HepG2 (cell line): ENCODE measurements around the gene ANKRD55. TPM values are rescaled to one million over a fixed set of nuclear protein-coding genes. Genes with fewer than 3 reads are reported as not detected.

ENCODE experiments used
- ELF1 ChIP-seq: sonication (generic); formaldehyde crosslinking; IDR thresholded peaks from 2 replicates; pipeline ENCODE4 v1.4.0; 2020; ENCODE audit warnings: missing genetic modification reagents
- FOXA1 ChIP-seq, 2 experiments: fragments of 450-650 bp in 1 of 2; sonication (generic) in 1 of 2; formaldehyde crosslinking in 1 of 2; IDR thresholded peaks; 2 replicates each; pipeline versions ENCODE4 v1.4.0 to v1.6.1; 2016 to 2020; ENCODE audit warnings: missing genetic modification reagents in 1 of 2
- GABPB1 ChIP-seq: IDR thresholded peaks from 2 replicates; pipeline ENCODE4 v1.6.1; 2016; ENCODE audit warnings: mild to moderate bottlenecking, missing genetic modification reagents, moderate library complexity, missing compliant biosample characterization
- JUND ChIP-seq: sonication (generic); formaldehyde crosslinking; IDR thresholded peaks from 2 replicates; pipeline ENCODE4 v1.8.0; 2022; ENCODE audit warnings: mild to moderate bottlenecking, missing genetic modification reagents
- PCBP1 ChIP-seq: fragments of 200-400 bp; formaldehyde crosslinking; IDR thresholded peaks from 2 replicates; pipeline ENCODE4 v1.6.1; 2017; ENCODE audit warnings: mild to moderate bottlenecking, low read depth, low read length, borderline replicate concordance
- PRDM10 ChIP-seq: sonication (generic); formaldehyde crosslinking; IDR thresholded peaks from 2 replicates; pipeline ENCODE4 v1.4.0; 2020; ENCODE audit warnings: low read depth, missing genetic modification reagents
- RCOR2 ChIP-seq: IDR thresholded peaks from 2 replicates; pipeline ENCODE4 v1.6.1; 2016; ENCODE audit warnings: missing biosample characterization, missing genetic modification reagents
- SAP130 ChIP-seq: IDR thresholded peaks from 2 replicates; pipeline ENCODE4 v1.6.1; 2016; ENCODE audit warnings: low read depth
- SIN3B ChIP-seq: fragments of 150-350 bp; IDR thresholded peaks from 2 replicates; pipeline ENCODE4 v1.6.1; 2014; ENCODE audit warnings: low read length
- SOX13 ChIP-seq, 3 experiments: fragments of 450-650 bp in 1 of 3; sonication (generic) in 1 of 3; formaldehyde crosslinking in 1 of 3; IDR thresholded peaks in 2 of 3; conservative IDR thresholded peaks in 1 of 3; 2 replicates each; pipeline versions ENCODE4 v1.5.0 to v1.6.1; 2016 to 2020; ENCODE audit warnings: antibody characterized with exemption in 1 of 3, mild to moderate bottlenecking in 1 of 3, missing compliant biosample characterization in 1 of 3, missing genetic modification reagents in 1 of 3, moderate library complexity in 1 of 3
- SOX6 ChIP-seq, 2 experiments: fragments of 450-650 bp in 1 of 2; sonication (generic) in 1 of 2; formaldehyde crosslinking in 1 of 2; IDR thresholded peaks; 2 replicates each; pipeline versions ENCODE4 v1.4.0 to v1.6.1; 2017 to 2020; ENCODE audit warnings: antibody characterized with exemption in 1 of 2, mild to moderate bottlenecking in 1 of 2, missing genetic modification reagents in 1 of 2
- SP5 ChIP-seq: IDR thresholded peaks from 2 replicates; pipeline ENCODE4 v1.6.1; 2016; ENCODE audit warnings: low read depth, borderline replicate concordance
- SRSF9 ChIP-seq: fragments of 200-400 bp; formaldehyde crosslinking; IDR thresholded peaks from 2 replicates; pipeline ENCODE4 v1.6.1; 2018; ENCODE audit warnings: borderline replicate concordance, mild to moderate bottlenecking, low read depth, low read length; ENCODE audit not compliant: insufficient read depth, poor library complexity, severe bottlenecking
- THRA ChIP-seq: sonication (generic); formaldehyde crosslinking; IDR thresholded peaks from 2 replicates; pipeline ENCODE4 v1.4.0; 2020; ENCODE audit warnings: missing genetic modification reagents, borderline replicate concordance
- ZIK1 ChIP-seq: sonication (generic); formaldehyde crosslinking; IDR thresholded peaks from 2 replicates; pipeline ENCODE4 v1.5.0; 2020; ENCODE audit warnings: mild to moderate bottlenecking, low read depth, missing genetic modification reagents, borderline replicate concordance
- ZNF326 ChIP-seq: sonication (generic); formaldehyde crosslinking; IDR thresholded peaks from 2 replicates; pipeline ENCODE4 v1.4.0; 2020; ENCODE audit warnings: missing genetic modification reagents, borderline replicate concordance
- ZNF768 ChIP-seq: sonication (generic); formaldehyde crosslinking; IDR thresholded peaks from 2 replicates; pipeline ENCODE4 v1.4.0; 2020; ENCODE audit warnings: missing genetic modification reagents
- ZNF770 ChIP-seq: sonication (generic); formaldehyde crosslinking; IDR thresholded peaks from 2 replicates; pipeline ENCODE4 v1.5.0; 2020; ENCODE audit warnings: mild to moderate bottlenecking, missing genetic modification reagents
- ZUFSP ChIP-seq: sonication (generic); formaldehyde crosslinking; IDR thresholded peaks from 2 replicates; pipeline ENCODE4 v1.9.0; 2021; ENCODE audit warnings: missing genetic modification reagents, mild to moderate bottlenecking, borderline replicate concordance
- polyA plus RNA-seq, 8 experiments: library from polyadenylated mRNA; depleted of rRNA in 3 of 8; stranded (reverse) in 7 of 8; unstranded in 1 of 8; fragments of >200 nt; fragmentation: Illumina TruSeq in 4 of 8; extraction: Trizol in 4 of 8; gene quantifications; 2 replicates each; pipeline versions ENCODE4 v1.2.1 to v1.2.3, GENCODE V29; 2011 to 2016; ENCODE audit warnings: low read depth in 4 of 8, missing spikeins in 1 of 8, mixed read lengths in 1 of 8; ENCODE audit not compliant: insufficient read depth in 1 of 8
- total RNA-seq, 5 experiments: library from RNA; depleted of rRNA; stranded (reverse); fragments of >200 nt; fragmentation: Illumina TruSeq; extraction: Trizol; gene quantifications; 2 replicates each; pipeline ENCODE4 v1.2.3, GENCODE V29; 2016; ENCODE audit warnings: low read depth in 1 of 5

Gene ANKRD55
- total and polyA plus RNA-seq, 2 of the 13 experiments (the other 11 are each of a cell fraction or from before 2014, with no cell fraction given), result 0.11 to 0.28 TPM

GRCh38 chr5:56123531-56124243 lies 109.4 kb downstream of the ANKRD55 start (continued):
- TF ChIP-seq FOXA1 (IDR thresholded peaks at IDR 0.05), result no peak
- peak; percentile 81 for TF ChIP-seq FOXA1 (CRISPR knock-in tag; IDR thresholded peaks at IDR 0.05)
- peak; percentile 26; the same call in 1 of the 2 replicates for TF ChIP-seq ZNF770 (CRISPR knock-in tag)
- peak; percentile 54; the same call in 1 of the 2 replicates for TF ChIP-seq GABPB1 (CRISPR knock-in tag)
- TF ChIP-seq RCOR2 (CRISPR knock-in tag), result peak; percentile 99
- no peak for TF ChIP-seq ZUFSP (CRISPR knock-in tag)
- TF ChIP-seq ELF1 (CRISPR knock-in tag), result peak; percentile 42; the same call in 1 of the 2 replicates
- peak; percentile 66; the same call in 1 of the 2 replicates for TF ChIP-seq JUND (CRISPR knock-in tag)
- no peak for TF ChIP-seq PCBP1
- 0 out of 2 replicates have a peak, but pooled peaks have one; percentile 40 for TF ChIP-seq ZIK1 (CRISPR knock-in tag)
- TF ChIP-seq SIN3B, result no peak
- no peak for TF ChIP-seq ZNF768 (CRISPR knock-in tag)
- peak; percentile 76 for TF ChIP-seq SOX13 (IDR thresholded peaks at IDR 0.05)
- TF ChIP-seq SOX13 (CRISPR knock-in tag; conservative IDR thresholded peaks at IDR 0.05 in 1 of 2, IDR thresholded peaks at IDR 0.05 in 1 of 2), result peak in 1 of 2 experiments; percentile 96; a peak in 2 of 4 replicates
- peak; percentile 95 for TF ChIP-seq SP5
- peak; percentile 86; the same call in 1 of the 2 replicates for TF ChIP-seq THRA (CRISPR knock-in tag)
- TF ChIP-seq PRDM10, result peak; percentile 84
- TF ChIP-seq SOX6 (IDR thresholded peaks at IDR 0.05), result no peak
- peak; percentile 98 for TF ChIP-seq SOX6 (CRISPR knock-in tag; IDR thresholded peaks at IDR 0.05)
- no peak for TF ChIP-seq ZNF326 (CRISPR knock-in tag)
- peak; percentile 85 for TF ChIP-seq SAP130 (CRISPR knock-in tag)
- TF ChIP-seq SRSF9, result no peak
